SU-DHL-6 (cell line): ENCODE data around the gene PDE2A.

Source experiments
- CTCF ChIP-seq: fragments of 200-600 bp; sonication (generic); IDR thresholded peaks from one replicate; pipeline ENCODE4 v1.5.1; 2017; ENCODE audit warnings: antibody characterized with exemption, mild to moderate bottlenecking, low read length, moderate library complexity; ENCODE audit not compliant: insufficient read depth, poor library complexity, severe bottlenecking
- EZH2phosphoT487 ChIP-seq: fragments of 200-600 bp; sonication (generic), shearing (Covaris generic); conservative IDR thresholded peaks from 2 replicates; pipeline ENCODE4 v1.6.1; 2018; ENCODE audit warnings: mild to moderate bottlenecking, antibody characterized with exemption, low read length, moderate library complexity, mixed read lengths

GRCh38 chr11:72670041-72670440, 4.2 kb downstream of the PDE2A start:
- no peak for TF ChIP-seq CTCF
- TF ChIP-seq EZH2phosphoT487 = no peak
